SHP77 treated with DMSO at 0.1 percent for 48 hours (cell line): ENCODE data around the gene CD81.

Experiments used
- DNase-seq: peaks from one replicate; lab custom pipeline; 2025; lab: John Stamatoyannopoulos, UW

The CD81 gene

GRCh38 chr11:2390725-2391151, 13.6 kb downstream of the CD81 start:
- peak; percentile 42 for DNase-seq

- no peak for DNase-seq
These were observed 14.3 kb downstream of the CD81 start for GRCh38 chr11:2391181-2391975.

GRCh38 chr11:2392241-2392959, 15.3 kb downstream of the CD81 start:
- DNase-seq = no peak

- DNase-seq = no peak
These were observed 16.2 kb downstream of the CD81 start for GRCh38 chr11:2393111-2393868.

- no peak for DNase-seq
These were observed 17.1 kb downstream of the CD81 start for GRCh38 chr11:2393941-2394817.

- no peak for DNase-seq
These were observed 17.7 kb downstream of the CD81 start for GRCh38 chr11:2394818-2395105.

- DNase-seq = no peak
These were observed 18.2 kb downstream of the CD81 start for GRCh38 chr11:2395211-2395730.

GRCh38 chr11:2395856-2396255, 18.7 kb downstream of the CD81 start:
- DNase-seq = no peak

- DNase-seq = no peak
These were observed 19.4 kb downstream of the CD81 start for GRCh38 chr11:2396471-2396870.

- no peak for DNase-seq
These were observed 19.9 kb downstream of the CD81 start for GRCh38 chr11:2397005-2397404.

GRCh38 chr11:2398664-2399355, 21.7 kb downstream of the CD81 start:
- no peak for DNase-seq

- no peak for DNase-seq
These were observed 22.5 kb downstream of the CD81 start for GRCh38 chr11:2399488-2400068.

- DNase-seq = peak; percentile 84
These were observed 23.1 kb downstream of the CD81 start, which contains the start of gene TSSC4 for GRCh38 chr11:2400069-2400761. Gene TSSC4 (plus strand): TSS chr11:2400750. CDS start chr11:2402634, 1,884 bp downstream.

- no peak for DNase-seq
These were observed 23.8 kb downstream of the CD81 start for GRCh38 chr11:2400762-2401435.

- DNase-seq = no peak
These were observed 24.4 kb downstream of the CD81 start for GRCh38 chr11:2401436-2401984.

- no peak for DNase-seq
These were observed 25.0 kb downstream of the CD81 start for GRCh38 chr11:2402106-2402505.

- no peak for DNase-seq
These were observed 26.0 kb downstream of the CD81 start for GRCh38 chr11:2402890-2403645.

GRCh38 chr11:2404735-2405196, 27.7 kb downstream of the CD81 start:
- DNase-seq = no peak
